Hematopoietic multipotent progenitor cell treated with erythropoietin and hydrocortisone succinate and interleukin-3 and kit ligand, for 6 days (in vitro differentiated cells): ENCODE data around the gene AICDA.
"Not testable (repeated sequence)": the region's sequence is repeated elsewhere in the genome, so short reads cannot be mapped to it uniquely, and the experiment has no call there.

Experiments
- DNase-seq: peaks from one replicate; pipeline ENCODE4 v3.0.0-alpha.2; 2015

The AICDA gene

DNA sequence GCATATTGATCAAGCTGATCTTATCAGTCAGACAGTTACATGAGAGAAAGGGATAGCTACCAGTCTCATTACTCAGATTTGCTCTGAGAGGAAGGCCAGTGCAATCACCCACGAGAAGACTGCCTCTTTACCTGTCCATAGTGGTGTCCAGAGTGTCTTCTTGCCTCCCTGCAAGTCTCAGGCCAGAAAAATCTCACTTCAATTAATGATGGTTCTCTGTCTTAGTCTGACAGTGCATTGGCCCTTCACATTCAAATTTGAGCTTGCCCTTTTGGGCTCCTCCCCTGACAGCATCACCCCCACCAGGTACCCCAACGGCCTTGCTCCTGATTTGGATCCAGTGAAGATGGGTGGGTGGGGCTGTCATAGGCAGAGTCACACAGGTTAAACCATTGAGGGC lies at the start of gene AICDA:
Gene AICDA (minus strand): TSS at position 231 of the 400 bp plus-strand sequence. CDS start 92 bp downstream, at position 139.
- no peak for DNase-seq

DNA sequence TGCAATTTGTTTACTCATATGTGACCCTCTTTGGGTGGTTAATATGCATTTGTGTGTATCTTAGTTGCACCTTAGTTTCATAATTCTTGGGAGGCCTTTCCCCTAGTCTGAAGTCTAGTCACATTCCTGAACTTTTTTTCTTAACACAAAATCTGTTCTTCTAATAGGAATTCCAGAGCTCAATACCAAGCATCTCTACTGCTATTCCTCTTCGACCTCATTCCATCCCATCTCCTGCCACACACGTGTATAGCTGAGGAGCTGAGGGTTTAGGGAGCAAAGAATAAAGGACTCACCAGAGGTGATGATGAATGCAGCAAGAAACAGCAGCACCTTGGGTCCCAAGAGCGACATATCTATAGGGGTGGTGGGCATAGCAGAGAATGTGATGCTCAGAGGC lies 49.1 kb upstream of the AICDA start:
- DNase-seq = no peak

DNA sequence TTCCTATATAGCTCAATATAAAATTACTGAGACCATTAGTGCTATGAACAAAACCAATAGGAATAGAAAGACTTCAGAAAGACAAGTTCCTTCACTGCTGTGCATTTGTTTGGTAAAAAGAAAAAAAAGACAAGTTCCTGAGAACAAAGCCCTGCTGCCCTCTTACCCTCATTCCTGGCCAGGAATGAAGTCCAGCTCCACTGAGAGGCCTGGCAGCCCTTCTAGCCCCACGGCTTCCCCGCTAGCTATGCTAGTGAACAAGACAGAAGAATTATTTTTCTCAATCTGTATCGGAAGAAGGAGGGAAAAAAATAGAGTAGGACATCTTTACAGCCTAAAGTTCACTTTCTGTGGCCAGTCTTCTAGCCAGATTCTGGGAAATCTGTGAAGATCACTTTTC lies 48.4 kb upstream of the AICDA start:
- no peak for DNase-seq

DNA sequence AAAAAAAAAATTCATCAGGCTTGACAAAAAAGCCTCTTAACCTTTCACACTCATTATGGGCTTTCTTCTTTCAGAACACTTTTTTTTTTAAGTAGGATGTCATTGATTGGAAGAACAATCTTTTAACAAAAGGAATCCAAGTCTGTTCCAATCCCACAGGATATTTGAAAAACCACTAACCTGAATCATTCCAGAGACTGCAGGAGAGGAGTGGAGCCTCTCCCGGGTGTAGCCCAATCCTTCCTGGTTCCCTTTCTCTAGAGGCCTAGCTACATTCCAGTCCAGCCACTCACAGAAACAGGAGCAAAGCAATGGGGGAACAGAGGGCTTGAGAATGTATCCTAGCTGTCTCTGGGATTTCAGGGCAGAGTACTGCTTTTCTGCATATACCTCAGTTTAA lies 45.7 kb upstream of the AICDA start:
- no peak for DNase-seq

DNA sequence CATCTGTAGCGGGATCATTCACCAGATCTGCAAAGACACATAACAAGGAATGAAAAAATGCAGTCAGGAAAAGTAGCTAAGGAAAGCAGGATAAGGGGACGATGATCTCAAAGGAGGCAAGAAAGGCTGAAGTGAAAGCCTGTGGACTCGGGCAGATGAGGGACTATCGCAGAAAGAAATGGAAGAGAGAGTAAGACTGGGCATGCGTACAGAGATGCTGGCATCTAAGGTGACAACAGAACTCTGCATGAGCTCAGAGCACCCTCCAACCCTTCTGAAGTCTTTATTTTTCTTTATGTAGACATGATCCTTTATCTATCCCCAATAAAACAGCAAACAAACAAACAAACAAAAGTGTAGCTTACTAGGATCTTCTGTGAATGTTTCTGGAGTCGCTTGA lies 42.8 kb upstream of the AICDA start:
- DNase-seq = no peak

DNA sequence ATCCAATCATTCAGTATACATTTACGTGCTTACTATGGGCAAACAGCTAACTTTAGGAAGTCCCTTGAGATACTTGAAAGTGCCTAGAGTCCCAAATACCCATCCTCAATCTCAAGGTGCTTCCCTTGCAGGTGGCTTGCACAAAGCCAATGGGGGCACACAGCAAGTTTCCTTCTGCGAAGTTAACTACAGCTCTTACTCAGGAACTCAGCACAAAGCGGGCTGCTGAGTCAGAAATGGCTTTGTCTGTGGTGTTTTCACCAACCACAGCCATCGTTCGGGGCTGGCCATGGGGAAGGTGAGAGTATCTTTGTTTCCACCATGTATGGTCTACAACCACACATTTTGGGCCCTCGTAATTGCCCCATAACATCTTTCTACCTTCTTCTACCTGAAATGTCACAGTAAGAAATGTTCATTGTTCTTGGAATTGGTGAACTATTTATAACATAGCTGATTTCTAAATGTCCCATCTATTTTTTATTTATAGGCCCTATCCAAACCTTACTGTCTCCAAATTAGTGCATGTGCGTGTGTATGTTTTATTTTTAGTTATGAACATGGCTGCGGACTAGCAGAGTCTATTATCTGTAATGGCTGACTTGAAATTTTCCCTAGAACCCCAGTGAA lies 36.0 kb upstream of the AICDA start:
- DNase-seq = no peak

DNA sequence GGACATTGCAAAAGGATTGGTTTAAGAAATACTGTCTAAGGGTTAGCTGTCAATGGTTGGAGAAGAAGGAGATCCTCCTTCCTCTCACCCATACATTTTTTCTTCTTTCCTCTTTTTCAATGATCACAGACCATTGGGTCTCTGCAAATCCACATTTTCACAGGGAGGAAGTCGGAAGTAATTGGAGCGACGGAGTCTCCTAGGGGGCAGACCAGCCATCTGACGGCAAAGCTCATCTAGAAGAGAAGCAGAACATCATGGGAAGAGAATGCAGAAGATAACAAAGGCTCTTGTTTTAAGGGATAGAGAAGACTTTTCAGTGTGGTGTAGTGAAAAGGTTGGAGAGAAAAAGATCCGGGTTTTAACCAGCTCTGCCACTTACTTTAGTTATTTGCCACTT lies 35.3 kb upstream of the AICDA start:
- DNase-seq = no peak

DNA sequence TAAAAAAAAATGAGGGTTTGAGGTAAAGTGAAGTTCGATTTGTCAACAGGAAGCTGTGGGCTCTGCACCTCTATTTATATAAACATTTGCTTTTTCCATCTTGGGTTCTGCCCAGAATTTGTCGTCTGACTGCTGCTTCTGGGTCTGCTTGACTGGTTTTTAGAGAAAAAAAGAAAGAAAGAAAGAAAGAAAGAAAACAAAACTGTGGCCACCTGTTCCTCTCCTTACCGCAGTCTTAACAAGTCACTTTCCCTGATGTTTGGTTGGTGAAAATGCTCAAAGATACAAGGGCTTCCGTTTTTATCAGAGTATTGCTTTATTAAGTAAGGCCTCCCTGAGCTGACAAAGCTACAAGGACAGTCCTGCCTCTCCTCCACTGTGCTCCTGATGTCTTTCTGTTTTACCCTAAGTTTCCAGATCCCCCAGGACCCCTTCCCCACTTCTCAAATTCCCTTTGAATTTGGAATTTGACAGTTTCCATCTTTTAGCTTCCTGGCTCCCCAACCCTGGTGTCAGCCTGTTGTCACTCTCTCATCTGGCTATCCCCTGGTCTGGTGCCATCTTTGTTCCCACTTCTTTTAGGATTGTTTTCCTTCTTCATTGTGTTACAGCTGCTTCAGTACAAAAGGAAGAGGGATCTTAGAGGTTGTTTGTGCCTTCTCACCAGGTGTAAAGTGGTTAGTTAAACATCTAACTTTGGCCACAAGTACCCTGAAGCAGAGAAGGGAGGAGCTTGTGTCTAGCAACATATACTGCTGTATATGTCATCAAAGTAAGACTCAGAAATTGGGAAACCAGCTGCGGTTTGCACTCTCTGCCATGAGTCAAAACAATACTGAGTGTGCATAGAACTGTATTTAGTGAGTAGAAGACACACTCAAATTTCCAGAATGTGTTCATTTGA lies 31.9 kb upstream of the AICDA start:
- DNase-seq = no peak

DNA sequence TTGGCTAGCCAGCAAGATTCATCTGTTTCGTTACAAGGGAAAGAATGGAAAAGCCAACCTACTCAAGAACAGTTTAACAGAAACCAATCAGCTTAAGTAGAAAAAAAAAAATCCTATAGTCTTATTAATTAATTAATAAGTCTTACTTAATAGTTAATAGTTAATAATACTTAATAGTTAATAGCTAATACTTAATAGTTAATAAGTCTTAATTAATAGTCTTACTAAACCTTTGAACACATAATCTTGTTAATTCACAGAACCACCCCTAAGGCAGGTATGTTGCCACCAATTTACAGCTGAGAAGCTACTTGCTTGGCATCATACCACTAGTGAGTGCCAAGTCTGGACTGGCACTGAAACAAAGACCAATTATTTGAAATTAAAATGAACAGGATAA lies 30.1 kb upstream of the AICDA start:
- DNase-seq = no peak

DNA sequence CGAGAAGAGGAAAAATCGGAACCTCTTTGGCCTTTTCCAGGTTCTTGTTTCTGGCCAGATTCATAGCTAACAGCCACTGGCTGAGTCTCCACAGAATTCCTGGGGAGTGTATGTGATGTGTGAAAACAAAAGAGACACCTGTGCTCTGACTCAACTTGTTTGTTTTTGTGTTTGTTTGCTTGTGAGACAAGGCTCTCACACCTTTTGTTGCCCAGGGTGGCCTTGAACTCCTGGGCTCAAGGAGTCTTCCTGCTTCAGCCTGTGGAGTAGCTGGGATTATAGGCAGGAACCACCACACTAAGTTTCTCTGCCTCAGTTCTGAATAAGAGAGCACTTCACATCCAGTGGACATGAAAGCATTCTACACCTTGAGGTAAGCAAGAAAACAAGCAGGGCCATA lies 27.3 kb upstream of the AICDA start:
- DNase-seq = no peak

DNA sequence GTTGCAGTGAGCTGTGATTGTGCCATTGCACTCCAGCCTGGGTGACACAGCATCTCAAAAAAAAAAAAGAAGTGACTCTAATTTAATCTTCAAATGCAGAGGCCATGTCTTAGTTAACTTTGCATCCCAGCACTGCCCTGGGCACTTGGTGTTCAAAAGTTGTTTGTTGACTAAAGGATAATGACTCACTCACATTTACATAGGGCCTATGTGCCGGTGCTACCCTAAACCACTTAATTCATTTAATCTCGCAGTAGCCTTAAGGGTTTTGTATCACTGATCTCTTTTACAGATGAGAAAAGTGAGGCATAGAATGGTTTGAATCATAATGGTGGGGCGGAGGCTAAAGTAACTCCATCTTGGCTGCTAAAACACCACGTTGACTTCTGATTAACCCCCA lies 26.3 kb upstream of the AICDA start:
- no peak for DNase-seq

DNA sequence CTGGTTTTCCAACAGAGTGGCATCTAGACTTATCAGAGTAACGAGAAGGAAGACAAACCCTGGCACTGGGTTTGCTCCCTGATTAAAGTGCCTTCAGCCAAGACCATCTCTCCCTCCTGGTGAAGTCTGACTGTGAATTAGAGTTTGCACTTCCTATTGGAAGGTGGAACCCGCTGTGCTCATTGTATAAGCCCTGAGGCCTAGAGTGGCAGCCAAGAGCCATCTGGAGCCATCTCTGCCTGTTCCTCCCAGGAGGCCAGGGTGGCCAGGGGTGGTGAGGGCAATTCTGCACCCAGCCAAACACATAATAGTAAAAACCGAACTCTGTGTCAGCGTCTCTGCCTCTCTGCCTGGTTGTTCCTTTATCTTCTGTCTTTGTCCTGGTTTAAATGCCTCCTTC lies 25.0 kb upstream of the AICDA start:
- DNase-seq = no peak

DNA sequence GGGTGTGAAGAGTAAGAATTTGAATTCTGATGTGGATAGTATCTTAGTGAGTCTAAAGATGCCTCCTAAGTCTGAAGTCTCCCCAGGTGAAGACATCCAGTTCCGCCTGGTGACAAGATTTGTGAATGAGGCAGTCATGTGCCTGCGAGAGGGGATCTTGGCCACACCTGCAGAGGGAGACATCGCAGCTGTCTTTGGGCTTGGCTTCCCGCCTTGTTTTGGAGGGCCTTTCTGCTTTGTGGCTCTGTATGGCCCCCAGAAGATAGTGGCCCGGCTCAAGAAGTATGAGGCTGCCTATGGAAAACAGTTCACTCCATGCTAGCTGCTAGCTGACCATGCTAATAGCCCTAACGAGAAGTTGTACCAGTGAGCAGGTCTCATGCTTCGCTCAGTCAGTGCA lies 24.6 kb upstream of the AICDA start:
- no peak for DNase-seq

DNA sequence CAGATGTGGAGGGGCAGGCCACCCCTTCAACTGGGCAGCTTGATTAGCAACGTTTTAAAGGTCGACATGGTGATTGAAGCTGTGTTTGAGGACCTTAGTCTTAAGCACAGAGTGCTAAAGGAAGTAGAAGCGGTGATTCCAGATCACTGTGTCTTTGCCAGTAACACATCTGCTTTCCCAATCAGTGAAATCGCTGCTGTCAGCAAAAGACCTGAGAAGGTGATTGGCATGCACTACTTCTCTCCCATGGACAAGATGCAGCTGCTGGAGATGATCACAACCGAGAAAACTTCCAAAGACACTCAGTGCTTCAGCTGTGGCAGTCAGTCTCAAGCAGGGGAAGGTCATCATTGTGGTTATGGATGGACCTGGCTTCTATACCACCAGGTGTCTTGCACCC lies 23.9 kb upstream of the AICDA start:
- no peak for DNase-seq

DNA sequence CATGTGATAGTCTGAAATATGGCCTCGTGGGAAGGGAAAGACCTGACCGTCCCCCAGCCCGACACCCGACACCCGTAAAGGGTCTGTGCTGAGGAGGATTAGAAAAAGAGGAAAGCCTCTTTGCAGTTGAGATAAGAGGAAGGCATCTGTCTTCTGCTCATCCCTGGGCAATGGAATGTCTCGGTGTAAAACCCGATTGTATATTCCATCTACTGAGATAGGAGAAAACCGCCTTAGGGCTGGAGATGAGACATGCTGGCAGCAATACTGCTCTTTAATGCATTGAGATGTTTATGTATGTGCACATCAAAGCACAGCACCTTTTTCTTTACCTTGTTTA lies 23.3 kb upstream of the AICDA start:
- not testable (repeated sequence) for DNase-seq

DNA sequence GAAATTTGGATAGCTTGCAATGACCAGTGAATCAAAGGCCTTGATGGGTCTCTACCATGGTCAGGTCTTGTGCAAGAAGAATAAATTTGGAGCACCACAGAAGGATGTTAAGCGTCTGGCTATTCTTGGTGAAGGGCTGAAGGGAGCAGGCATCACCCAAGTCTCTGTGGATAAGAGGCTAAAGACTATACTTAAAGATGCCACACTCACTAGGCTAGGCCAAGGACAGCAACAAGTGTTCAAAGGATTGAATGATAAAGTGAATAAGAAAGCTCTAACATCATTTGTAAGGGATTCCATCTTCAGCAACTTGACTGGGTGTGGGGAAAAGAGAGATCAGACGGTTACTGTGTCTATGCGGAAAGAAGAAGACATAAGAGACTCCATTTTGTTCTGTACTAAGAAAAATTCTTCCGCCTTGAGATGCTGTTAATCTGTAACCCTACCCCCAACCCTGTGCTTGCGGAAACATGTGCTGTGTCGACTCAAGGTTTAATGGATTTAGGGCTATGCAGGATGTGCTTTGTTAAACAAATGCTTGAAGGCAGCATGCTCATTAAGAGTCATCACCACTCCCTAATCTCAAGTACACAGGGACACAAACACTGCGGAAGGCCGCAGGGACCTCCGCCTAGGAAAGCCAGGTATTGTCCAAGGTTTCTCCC lies 22.8 kb upstream of the AICDA start:
- not testable (repeated sequence) for DNase-seq

DNA sequence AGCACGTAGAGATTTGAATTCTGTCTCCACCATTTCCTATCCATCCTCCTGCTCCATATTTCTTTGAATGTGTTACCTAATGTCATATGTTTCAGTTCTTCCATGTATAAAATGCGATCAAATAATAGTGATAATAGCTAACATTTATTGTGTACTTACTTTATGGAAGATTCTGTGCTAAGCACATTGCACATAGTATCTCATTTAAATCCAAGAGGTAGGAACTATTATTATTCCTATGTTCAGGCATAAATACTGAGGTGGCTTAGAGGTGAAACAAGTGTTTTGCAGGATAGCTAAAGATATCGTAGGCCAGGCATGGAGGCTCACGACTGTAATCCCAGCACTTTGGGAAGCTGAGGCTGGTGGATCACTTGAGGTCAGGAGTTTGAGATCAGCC lies 17.5 kb upstream of the AICDA start:
- DNase-seq = no peak

DNA sequence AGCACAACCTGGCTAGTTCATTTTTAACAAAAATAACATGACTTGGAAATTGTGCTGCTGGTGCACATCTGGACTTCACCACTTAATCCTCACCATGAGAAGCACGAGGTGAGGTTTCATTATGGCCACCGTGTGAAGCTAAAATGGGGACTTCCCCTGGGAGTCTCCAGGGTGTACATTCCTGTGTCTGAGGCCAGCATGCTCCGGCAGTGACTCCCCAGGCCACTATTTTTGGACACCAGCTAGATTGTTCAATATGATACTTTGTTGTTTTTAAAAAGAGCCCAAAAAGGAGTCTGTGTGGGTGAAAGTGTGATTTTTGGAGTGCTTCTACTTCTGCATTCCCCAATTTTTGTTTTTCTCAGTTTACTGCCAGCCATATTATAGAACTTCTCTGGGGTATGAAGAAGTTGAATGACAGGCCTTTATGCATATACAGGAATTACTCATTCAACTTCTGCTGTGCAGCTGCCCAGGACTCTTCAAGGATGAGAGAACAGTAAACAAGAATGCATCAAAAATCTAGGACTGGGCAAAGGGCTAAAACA lies 16.9 kb upstream of the AICDA start:
- DNase-seq = no peak

DNA sequence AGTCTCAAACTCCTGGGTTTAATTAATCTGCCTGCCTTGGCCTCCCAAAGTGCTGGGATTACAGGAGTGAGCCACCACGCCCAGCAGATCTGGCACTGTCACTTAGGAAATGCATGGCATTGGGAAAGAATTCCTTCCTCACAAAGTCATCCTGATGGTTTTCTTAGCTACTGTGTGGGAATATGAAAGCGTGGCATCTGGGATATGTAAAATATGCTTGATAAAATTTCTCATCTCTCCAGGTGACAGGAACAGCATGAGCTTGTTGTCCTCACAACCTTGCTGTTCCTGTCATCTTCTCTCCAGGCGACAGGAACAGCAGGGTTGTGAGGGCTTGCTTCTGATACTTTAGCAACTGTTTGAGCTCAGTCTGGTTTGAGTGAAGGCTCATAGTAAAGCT lies 16.1 kb upstream of the AICDA start:
- no peak for DNase-seq

DNA sequence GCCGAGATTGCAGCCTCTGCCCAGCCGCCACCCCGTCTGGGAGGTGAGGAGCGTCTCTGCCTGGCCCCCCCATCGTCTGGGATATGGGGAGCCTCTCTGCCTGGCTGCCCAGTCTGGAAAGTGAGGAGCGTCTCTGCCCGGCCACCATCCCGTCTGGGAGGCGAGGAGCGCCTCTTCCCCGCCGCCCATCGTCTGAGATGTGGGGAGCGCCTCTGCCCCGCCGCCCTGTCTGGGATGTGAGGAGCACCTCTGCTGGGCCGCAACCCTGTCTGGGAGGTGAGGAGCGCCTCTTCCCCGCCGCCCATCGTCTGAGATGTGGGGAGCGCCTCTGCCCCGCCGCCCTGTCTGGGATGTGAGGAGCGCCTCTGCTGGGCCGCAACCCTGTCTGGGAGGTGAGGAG lies 12.1 kb upstream of the AICDA start:
- not testable (repeated sequence) for DNase-seq

DNA sequence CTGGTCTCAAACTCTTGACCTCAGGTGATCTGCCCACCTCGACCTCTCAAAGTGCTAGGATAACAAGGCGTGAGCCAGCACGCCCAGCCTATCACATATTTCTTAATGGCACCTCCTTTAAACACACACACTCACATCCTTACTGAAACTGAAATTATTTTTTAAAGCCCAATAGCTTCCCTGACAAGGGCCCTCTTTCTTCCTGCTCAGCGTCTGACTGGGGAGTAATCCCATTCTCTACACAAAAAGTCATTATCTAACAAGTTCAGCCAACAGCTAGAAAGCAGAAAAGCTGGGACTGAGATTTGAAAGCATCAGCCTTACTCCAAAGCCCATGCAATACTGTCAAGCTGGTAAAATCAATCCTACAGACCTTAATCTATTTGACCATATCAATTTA lies 10.0 kb upstream of the AICDA start:
- no peak for DNase-seq

DNA sequence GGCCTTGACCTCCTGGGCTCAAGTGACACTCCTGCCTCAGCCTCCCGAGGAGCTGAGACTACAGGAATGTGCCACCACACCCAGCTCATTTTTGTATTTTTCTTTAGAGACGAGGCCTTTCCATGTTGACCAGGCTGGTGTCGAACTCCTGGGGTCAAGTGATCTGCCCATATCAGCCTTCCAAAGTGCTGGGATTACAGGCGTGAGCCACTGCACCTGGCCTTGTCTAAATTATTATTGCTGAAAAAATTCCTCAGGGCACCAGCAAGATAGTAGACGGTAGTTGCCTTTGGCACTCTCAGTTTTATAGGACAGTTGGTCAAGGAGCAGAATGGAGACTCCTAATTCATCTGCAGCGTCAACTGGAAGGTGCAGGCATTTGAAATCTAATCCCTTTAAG lies 2.5 kb upstream of the AICDA start:
- DNase-seq = no peak

DNA sequence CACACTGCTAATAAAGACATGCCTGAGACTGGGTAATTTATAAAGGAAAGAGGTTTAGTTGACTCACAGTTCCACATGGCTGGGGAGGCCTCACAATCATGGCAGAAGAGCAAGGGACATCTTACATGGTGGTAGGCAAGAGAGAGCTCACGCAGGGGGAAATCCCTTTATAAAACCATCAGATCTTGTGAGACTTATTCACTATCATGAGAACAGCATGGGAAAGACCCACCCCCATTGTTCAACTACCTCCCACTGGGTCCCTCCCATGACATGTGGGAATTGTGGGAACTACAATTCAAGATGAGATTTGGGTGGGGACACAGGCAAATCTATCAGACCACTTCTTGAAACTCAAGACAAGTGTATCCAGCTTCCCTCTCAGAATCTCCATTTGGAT lies 1.2 kb upstream of the AICDA start:
- DNase-seq = not testable (repeated sequence)

DNA sequence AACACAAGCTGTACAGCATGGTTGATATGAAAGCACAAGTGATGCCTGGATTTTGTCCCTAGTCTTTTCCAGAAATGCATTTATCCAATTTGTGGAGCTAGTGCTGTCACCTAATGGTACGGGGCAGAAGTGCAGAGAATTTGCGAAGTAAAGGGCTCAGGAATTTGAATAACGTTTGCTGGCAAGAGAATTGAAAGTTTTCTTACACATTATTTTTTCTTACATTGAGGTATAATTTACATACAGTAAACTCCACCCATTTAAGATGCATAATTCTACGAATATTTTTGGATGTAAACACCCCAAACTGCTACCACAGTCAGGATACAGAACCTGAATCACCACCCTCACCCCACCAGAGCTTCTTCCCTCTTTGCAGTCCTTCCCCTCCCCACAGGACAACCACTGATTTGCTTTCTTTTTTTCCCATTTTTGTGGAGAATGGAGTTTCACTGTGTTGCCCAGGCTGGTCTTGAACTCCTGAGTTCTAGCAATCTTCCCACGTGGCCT lies 3.5 kb downstream of the AICDA start:
- peak; percentile 66 for DNase-seq
